ENCODE measurements around the gene CCDC149. TPM values are rescaled to one million over a fixed set of nuclear protein-coding genes. Genes with fewer than 3 reads are reported as not detected.

Gene CCDC149
- total RNA-seq, 2 donors from 2014 or later = 0.16 to 0.75 TPM

DNA sequence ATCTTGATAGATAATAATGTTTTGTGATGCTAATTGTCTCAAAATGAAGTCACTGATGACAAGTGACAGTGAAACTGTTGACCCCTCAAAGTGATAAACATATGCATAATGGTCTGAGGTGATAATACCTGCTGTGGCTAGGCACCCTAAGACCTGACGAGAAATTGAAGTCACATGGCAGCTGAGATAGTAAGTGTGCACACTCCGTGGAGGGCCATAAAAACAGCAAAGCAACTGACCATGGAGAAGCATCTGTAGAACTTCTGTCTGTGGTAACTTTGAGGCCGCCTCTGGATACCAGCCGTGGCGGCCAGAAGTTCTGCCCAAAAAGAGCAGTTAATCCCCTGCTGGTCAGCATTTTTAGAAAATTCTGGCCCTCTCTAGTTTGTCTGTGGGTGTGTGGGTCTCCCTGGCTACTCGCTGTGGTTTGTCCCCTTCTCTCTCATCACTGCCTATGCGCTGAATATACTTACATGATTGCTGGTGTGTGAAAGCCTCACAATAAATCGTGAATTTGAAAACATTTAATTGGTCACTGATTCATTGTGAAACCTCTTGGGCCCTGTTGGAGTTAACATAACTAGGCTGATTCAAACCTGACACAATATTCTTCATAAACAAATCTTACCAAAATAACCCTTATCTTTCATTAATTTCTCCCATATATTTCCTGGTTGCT lies 50.6 kb downstream of the CCDC149 start:
- Mint-ChIP-seq H3K4me1 (no peaks in the 10 kb centered on the region), H3K4me3 (no peak overlapping the region), H3K27ac (no peak overlapping the region), H3K36me3 (ENCODE audit: low read depth) (no peaks in the 10 kb centered on the region), H3K27me3 (no peaks in the 10 kb centered on the region)
- H3K9me3 ChIP-seq (ENCODE audit: control insufficient read depth, low read length, poor library complexity, severe bottlenecking) = no peaks in the 10 kb centered on the region
- DNase-seq (no peak), ATAC-seq (no peak)

DNA sequence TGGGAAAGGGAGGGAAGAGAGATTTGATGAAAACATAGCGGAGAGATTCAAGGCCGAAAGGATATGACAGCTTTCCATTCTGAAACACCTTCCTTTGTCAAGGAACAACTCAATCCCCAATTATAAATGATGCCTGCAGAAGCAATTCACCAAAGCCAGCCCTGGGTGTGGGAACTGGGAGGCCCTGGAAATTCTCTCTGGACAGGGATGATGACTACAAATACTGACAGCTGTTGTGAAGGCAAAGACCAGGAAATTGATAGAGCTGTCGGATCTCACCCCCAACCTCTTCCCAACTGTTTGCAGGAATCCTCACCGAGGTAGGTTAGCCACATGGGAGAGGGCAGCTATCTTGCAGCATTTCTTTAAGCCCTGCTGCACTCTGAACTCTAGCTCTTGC lies 54.3 kb downstream of the CCDC149 start:
- Mint-ChIP-seq H3K27me3 (no peaks in the 10 kb centered on the region), H3K36me3 (ENCODE audit: low read depth) (no peaks in the 10 kb centered on the region), H3K4me3 (no peak overlapping the region), H3K4me1 (no peaks in the 10 kb centered on the region), H3K27ac (no peak overlapping the region)
- ATAC-seq (no peak), DNase-seq (no peak)
- H3K9me3 ChIP-seq (ENCODE audit: control insufficient read depth, low read length, poor library complexity, severe bottlenecking) = no peaks in the 10 kb centered on the region

DNA sequence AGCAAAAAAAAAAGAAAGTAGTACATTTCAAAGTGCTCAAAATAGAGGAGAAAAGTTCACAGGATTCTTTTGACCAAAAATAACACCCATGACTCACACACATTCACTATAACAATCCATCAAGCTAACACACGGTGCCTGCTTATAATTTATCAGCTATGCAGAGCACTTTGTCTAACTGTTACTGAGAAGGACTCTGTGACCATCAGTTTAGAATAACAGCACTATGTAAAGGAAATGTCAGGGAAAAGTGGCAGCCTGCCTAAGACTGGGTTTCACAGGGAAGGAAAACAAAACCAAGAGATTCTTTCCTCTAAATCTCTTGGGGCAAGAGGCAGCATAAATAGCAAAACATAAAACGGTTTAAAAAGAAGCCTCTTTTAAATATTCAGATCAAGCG lies 54.8 kb downstream of the CCDC149 start:
- no peaks in the 10 kb centered on the region for H3K27me3 Mint-ChIP-seq
- ATAC-seq (no peak), DNase-seq (no peak)
- H3K27ac Mint-ChIP-seq = no peak overlapping the region
- no peaks in the 10 kb centered on the region for H3K4me1 Mint-ChIP-seq
- no peak overlapping the region for H3K4me3 Mint-ChIP-seq
- no peaks in the 10 kb centered on the region for H3K9me3 ChIP-seq (ENCODE audit: control insufficient read depth, low read length, poor library complexity, severe bottlenecking)
- H3K36me3 Mint-ChIP-seq (ENCODE audit: low read depth) = no peaks in the 10 kb centered on the region

DNA sequence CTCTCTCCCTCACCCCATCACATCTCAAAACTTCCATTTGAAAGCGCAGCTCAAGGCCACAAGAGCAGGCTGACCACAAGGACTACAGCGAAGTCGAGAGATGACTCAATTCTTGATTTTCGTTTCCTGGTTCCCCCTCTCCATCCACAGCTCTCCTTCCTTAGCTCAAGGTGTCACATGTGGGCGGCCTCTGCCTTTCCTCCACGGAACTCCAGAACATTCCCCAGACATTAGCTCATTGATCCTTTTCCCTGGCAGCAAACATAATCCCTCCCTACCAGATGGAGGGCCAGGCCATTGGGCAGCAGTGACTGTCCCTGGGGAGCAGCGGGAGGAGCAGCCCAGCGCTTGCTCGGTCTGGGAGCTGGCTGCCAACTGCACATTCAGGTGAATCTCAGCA lies 56.3 kb downstream of the CCDC149 start:
- DNase-seq = no peak
- Mint-ChIP-seq H3K4me3 (no peak overlapping the region), H3K27ac (no peak overlapping the region), H3K27me3 (no peaks in the 10 kb centered on the region), H3K36me3 (ENCODE audit: low read depth) (no peaks in the 10 kb centered on the region), H3K4me1 (no peaks in the 10 kb centered on the region)
- no peak for ATAC-seq
- H3K9me3 ChIP-seq (ENCODE audit: control insufficient read depth, low read length, poor library complexity, severe bottlenecking) = no peaks in the 10 kb centered on the region

DNA sequence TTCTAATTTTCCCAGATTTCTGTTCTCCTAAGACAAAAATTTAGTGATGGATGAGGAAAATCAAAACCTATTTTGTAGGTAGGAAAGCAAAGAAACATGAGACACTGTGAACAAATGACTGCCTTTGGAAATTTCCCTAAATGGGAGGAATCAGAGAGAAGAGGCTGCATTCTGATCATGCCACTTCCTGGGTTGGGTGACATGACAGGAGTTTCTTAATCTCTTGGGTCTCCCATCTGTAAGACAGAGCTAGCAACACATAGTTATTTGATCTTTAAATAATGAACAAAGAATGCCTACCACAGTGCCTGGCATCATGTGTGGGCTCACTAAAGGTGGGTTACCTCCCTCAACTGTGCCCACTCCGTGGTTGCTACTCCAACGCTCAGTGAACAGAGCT lies 57.1 kb downstream of the CCDC149 start:
- H3K9me3 ChIP-seq (ENCODE audit: control insufficient read depth, low read length, poor library complexity, severe bottlenecking) = no peaks in the 10 kb centered on the region
- DNase-seq = no peak
- Mint-ChIP-seq H3K4me1 (no peaks in the 10 kb centered on the region), H3K27ac (no peak overlapping the region), H3K4me3 (no peak overlapping the region), H3K36me3 (ENCODE audit: low read depth) (no peaks in the 10 kb centered on the region), H3K27me3 (no peaks in the 10 kb centered on the region)
- ATAC-seq = no peak

DNA sequence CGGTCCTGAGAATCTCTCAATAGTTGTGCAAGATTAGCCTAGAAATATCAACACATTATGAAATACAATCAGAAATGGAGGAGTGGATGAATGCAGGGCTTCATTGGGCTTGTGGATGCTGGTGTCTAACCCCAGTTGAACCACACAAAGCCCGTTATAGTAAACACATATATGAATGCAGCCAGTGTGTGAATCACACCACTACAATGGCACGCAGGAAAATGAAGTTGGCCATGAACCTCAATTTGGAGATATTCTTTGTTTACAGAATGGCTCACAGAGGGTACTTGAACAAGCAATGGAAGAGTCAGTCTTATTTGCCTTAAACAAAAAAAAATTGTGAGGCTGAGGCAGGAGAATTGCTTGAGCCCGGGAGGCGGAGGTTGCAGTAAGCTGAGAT lies 59.7 kb downstream of the CCDC149 start:
- ATAC-seq (no peak), DNase-seq (no peak)
- Mint-ChIP-seq H3K36me3 (ENCODE audit: low read depth) (no peaks in the 10 kb centered on the region), H3K4me3 (no peak overlapping the region), H3K27me3 (no peaks in the 10 kb centered on the region), H3K4me1 (no peaks in the 10 kb centered on the region), H3K27ac (no peak overlapping the region)
- no peaks in the 10 kb centered on the region for H3K9me3 ChIP-seq (ENCODE audit: control insufficient read depth, low read length, poor library complexity, severe bottlenecking)

DNA sequence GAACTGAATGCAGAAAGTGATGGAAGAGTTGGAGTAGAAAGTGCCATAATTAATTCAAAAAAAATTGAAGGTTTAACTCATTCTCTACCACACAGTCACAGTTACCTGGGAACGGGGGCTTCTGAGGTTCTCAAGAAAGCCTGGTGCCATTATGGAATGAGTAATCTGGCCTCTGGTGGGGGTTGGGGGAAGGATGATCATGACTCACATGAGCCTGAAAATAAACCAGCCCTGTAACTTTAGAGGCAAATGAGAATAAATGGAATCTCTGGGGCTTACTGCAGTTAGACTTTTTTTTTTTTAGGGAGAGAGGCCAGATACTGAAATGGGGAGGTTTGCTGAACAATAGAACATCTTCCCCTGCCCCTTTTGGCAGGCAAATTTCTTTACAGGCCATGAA lies 62.2 kb downstream of the CCDC149 start:
- ATAC-seq = no peak
- H3K36me3 Mint-ChIP-seq (ENCODE audit: low read depth) = no peaks in the 10 kb centered on the region
- no peak overlapping the region for H3K4me3 Mint-ChIP-seq
- no peak for DNase-seq
- H3K9me3 ChIP-seq (ENCODE audit: control insufficient read depth, low read length, poor library complexity, severe bottlenecking) = no peaks in the 10 kb centered on the region
- no peak overlapping the region for H3K27ac Mint-ChIP-seq
- no peaks in the 10 kb centered on the region for H3K4me1 Mint-ChIP-seq
- no peaks in the 10 kb centered on the region for H3K27me3 Mint-ChIP-seq

DNA sequence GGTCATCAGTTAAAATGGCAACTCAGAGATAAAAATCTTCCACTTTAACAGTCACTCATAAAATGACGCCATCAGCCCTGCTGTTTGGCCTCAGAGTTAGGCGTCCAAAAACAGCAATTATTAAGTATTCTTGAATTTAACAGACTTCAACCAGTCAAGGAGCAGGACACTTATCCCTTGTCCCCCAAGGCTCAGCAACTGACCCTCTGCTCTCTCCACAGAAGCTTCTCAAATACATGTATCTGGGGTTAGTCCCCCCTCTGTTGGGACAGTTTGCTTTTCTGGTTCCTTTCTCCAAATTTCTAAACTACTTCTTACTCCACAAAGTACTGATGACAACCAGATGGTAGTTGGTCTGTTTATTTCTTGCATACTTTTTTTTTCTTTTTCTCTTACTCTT lies 63.1 kb downstream of the CCDC149 start:
- Mint-ChIP-seq H3K27ac (no peak overlapping the region), H3K27me3 (no peaks in the 10 kb centered on the region), H3K4me1 (no peaks in the 10 kb centered on the region), H3K4me3 (no peak overlapping the region), H3K36me3 (ENCODE audit: low read depth) (no peaks in the 10 kb centered on the region)
- ATAC-seq = no peak
- H3K9me3 ChIP-seq (ENCODE audit: control insufficient read depth, low read length, poor library complexity, severe bottlenecking) = no peaks in the 10 kb centered on the region
- no peak for DNase-seq

DNA sequence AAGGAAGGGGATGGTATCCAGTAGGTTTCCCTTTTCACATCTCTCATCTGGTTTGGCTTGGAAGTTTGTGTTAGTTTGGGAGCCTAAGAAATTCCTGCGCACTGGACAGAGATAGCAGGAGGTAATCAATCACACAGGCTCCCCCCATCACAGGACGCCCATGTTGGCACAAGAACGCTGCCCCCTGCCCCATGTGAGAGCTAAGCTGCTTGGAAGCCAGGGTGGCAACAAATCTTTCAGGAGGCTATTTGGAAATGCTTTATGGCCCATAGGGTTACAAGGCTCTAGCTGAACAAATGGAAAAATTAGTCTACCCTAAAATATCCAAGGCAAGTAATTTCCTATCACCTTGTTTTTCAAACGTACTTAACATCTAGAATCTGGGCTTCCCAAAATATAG lies 63.5 kb downstream of the CCDC149 start:
- no peaks in the 10 kb centered on the region for H3K36me3 Mint-ChIP-seq (ENCODE audit: low read depth)
- no peak overlapping the region for H3K4me3 Mint-ChIP-seq
- no peak for DNase-seq
- no peak for ATAC-seq
- H3K27me3 Mint-ChIP-seq = no peaks in the 10 kb centered on the region
- no peaks in the 10 kb centered on the region for H3K4me1 Mint-ChIP-seq
- no peak overlapping the region for H3K27ac Mint-ChIP-seq
- H3K9me3 ChIP-seq (ENCODE audit: control insufficient read depth, low read length, poor library complexity, severe bottlenecking) = no peaks in the 10 kb centered on the region

DNA sequence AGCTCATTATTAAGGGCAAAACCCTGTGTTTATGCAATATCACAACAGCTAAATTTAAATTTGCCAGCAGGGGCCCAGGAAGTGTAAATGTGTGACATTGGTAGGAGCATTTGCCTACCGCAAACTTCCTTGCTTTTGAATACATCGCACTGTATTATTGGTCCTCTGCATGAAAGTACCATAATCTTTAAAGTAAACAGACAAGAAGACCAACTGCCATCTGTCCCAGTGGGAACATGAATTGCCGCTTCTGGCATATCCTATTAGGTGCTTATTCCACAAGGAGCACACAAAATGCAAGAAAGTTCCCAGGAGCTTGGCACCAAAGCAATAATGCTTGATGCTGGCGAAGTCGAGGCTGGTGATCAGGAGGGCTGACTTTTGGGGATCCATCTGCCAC lies 66.1 kb downstream of the CCDC149 start:
- no peaks in the 10 kb centered on the region for H3K36me3 Mint-ChIP-seq (ENCODE audit: low read depth)
- DNase-seq (no peak), ATAC-seq (no peak)
- no peaks in the 10 kb centered on the region for H3K9me3 ChIP-seq (ENCODE audit: control insufficient read depth, low read length, poor library complexity, severe bottlenecking)
- H3K4me1 Mint-ChIP-seq = no peaks in the 10 kb centered on the region
- H3K4me3 Mint-ChIP-seq = no peak overlapping the region
- H3K27ac Mint-ChIP-seq = no peak overlapping the region
- no peaks in the 10 kb centered on the region for H3K27me3 Mint-ChIP-seq

DNA sequence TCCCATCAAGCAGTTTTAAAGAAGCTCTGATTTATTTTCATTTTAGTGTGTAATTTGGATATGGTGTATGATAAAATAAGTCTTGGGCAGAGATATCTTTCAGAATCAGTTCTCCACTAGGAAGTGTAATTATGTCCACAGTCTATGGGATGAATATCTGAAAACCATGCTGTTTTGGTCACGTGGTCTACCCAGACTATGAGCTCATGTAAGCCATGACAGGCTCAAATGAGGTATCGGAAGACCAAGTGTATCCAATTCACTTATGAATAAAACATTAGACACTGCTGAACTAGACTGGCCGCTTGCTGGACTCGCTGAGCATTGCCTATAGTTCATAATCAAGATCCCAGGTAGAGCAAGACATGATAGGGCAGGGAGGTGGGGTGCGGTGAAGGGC lies 66.9 kb downstream of the CCDC149 start:
- ATAC-seq (no peak), DNase-seq (no peak)
- no peaks in the 10 kb centered on the region for H3K9me3 ChIP-seq (ENCODE audit: control insufficient read depth, low read length, poor library complexity, severe bottlenecking)
- Mint-ChIP-seq H3K36me3 (ENCODE audit: low read depth) (no peaks in the 10 kb centered on the region), H3K4me3 (no peak overlapping the region), H3K4me1 (no peaks in the 10 kb centered on the region), H3K27ac (no peak overlapping the region), H3K27me3 (no peaks in the 10 kb centered on the region)

DNA sequence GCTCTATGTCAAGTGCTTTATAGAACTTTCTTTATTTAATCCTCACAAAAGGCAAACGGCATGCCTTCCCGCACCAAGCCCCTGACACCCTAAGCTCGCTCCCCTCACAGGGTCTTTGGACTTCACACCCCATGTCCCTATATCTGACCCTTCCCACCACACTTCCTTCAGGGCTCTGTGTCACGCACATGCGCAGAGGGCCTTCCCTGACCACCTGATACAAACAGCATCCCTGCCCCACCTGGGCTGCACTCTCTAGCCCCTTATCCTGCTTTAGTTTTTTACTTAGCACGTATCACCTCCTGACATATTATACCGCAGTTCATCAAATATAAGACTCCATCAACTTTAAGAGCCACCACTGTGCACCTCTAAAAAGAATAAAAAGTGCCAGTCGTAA lies 67.7 kb downstream of the CCDC149 start:
- DNase-seq (no peak), ATAC-seq (no peak)
- H3K9me3 ChIP-seq (ENCODE audit: control insufficient read depth, low read length, poor library complexity, severe bottlenecking) = no peaks in the 10 kb centered on the region
- Mint-ChIP-seq H3K4me3 (no peak overlapping the region), H3K4me1 (no peaks in the 10 kb centered on the region), H3K36me3 (ENCODE audit: low read depth) (no peaks in the 10 kb centered on the region), H3K27ac (no peak overlapping the region), H3K27me3 (no peaks in the 10 kb centered on the region)

DNA sequence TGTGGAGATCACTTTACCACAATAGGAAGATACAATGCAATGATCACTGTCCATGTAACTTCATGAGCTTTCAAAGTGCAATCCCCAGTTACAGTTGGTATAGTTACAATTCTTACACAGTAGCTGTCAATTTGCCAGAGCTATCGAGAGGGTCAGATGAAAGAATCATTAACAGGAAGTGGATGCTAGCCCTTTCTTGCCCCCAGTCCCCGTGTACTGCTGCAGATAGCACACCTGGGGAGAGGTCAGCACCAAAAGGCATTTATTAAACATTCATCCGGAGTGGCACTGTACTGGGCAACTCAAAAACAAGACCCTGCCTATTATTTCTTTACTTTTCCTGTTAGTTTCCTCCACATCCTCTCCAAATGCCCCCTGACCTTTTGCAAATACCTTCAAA lies 69.7 kb downstream of the CCDC149 start:
- ATAC-seq = no peak

DNA sequence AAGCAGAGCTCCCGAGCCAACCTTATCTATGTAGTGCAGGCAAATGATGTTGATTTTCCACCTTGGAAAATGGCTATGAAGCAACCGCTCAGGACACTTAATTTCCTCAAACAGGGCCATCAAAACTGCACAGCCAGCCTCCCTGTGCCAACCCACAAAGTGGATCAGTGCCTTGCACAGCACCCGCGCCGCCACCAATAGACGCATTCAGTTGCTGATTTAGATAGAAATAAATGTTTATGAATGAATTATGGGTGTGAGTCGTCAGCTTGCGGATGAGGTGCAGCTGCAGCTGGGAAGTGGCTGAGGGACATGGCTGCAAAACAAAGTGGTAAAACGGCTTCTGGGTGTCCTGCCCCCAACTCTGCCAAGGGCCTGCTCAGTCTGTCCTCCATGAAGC lies 70.5 kb downstream of the CCDC149 start:
- Mint-ChIP-seq H3K36me3 (ENCODE audit: low read depth) (no peaks in the 10 kb centered on the region), H3K4me1 (no peaks in the 10 kb centered on the region), H3K27ac (no peak overlapping the region), H3K4me3 (no peak overlapping the region), H3K27me3 (no peaks in the 10 kb centered on the region)
- no peaks in the 10 kb centered on the region for H3K9me3 ChIP-seq (ENCODE audit: control insufficient read depth, low read length, poor library complexity, severe bottlenecking)
- ATAC-seq (no peak), DNase-seq (no peak)

More for the DNA sequence above, 69.7 kb downstream of the CCDC149 start:
- no peaks in the 10 kb centered on the region for H3K27me3 Mint-ChIP-seq
- no peaks in the 10 kb centered on the region for H3K9me3 ChIP-seq (ENCODE audit: control insufficient read depth, low read length, poor library complexity, severe bottlenecking)
- no peak overlapping the region for H3K27ac Mint-ChIP-seq
- H3K4me3 Mint-ChIP-seq = no peak overlapping the region
- DNase-seq = no peak
- no peaks in the 10 kb centered on the region for H3K4me1 Mint-ChIP-seq
- no peaks in the 10 kb centered on the region for H3K36me3 Mint-ChIP-seq (ENCODE audit: low read depth)

Measured in T-helper 17 cell (primary cell).